Measurements from ENCODE around the gene ZNF219. TPM values are rescaled to one million over a fixed set of nuclear protein-coding genes. Genes with fewer than 3 reads are reported as not detected.

Gene ZNF219
- total and polyA plus RNA-seq, 2 of the 13 experiments (the other 11 are each of a cell fraction or from before 2014, with no cell fraction given) = 34.5 to 36.6 TPM

GRCh38 chr14:21102521-21103410 is 4.3 kb upstream of the ZNF219 start (continued):
- TF ChIP-seq CTCF (CRISPR knock-in tag; IDR thresholded peaks at IDR 0.05) (peak; percentile 57), DMAP1 (CRISPR knock-in tag; IDR thresholded peaks at IDR 0.05) (no peak), ZNF792 (CRISPR knock-in tag; IDR thresholded peaks at IDR 0.05) (no peak), EEA1 (CRISPR knock-in tag; IDR thresholded peaks at IDR 0.05; ENCODE audit: borderline replicate concordance) (0 out of 2 replicates have a peak, but pooled peaks have one; percentile 20), ZFY (CRISPR knock-in tag; IDR thresholded peaks at IDR 0.05) (peak; percentile 58; the same call in 1 of the 2 replicates), ZNF564 (CRISPR knock-in tag; IDR thresholded peaks at IDR 0.05) (no peak), ZNF235 (CRISPR knock-in tag; IDR thresholded peaks at IDR 0.05; ENCODE audit: borderline replicate concordance) (no peak), TBX3 (IDR thresholded peaks at IDR 0.05; ENCODE audit: borderline replicate concordance) (no peak), ZNF678 (CRISPR knock-in tag; IDR thresholded peaks at IDR 0.05) (no peak), BHLHE40 (IDR thresholded peaks at IDR 0.05; ENCODE audit: low read length) (no peak), HNF1B (CRISPR knock-in tag; IDR thresholded peaks at IDR 0.05) (no peak), RFX5 (IDR thresholded peaks at IDR 0.05; ENCODE audit: low read depth, low read length) (no peak), ZBTB34 (CRISPR knock-in tag; IDR thresholded peaks at IDR 0.05) (no peak), NFAT5 (CRISPR knock-in tag; IDR thresholded peaks at IDR 0.05) (no peak), MATR3 (CRISPR knock-in tag; IDR thresholded peaks at IDR 0.05) (no peak), ZBTB10 (CRISPR knock-in tag; IDR thresholded peaks at IDR 0.05; ENCODE audit: borderline replicate concordance) (no peak)

Measured in HepG2 (cell line).